Hepatocyte (in vitro differentiated cells): ENCODE results near the gene PSMA7. TPM values are rescaled to one million over a fixed set of nuclear protein-coding genes. Genes with fewer than 3 reads are reported as not detected.

Experiments used
- DNase-seq: peaks from one replicate; pipeline ENCODE4 v3.0.0-alpha.2; 2016; ENCODE audit warnings: low spot score
- H2AFZ ChIP-seq: fragments of 200-600 bp; sonication (generic); 2 replicates; pipeline ENCODE4 v1.6.0; 2016; ENCODE audit warnings: antibody characterized with exemption, mild to moderate bottlenecking
- H3K27ac ChIP-seq: fragments of 200-600 bp; sonication (generic); 2 replicates; pipeline ENCODE4 v1.5.1; 2016; ENCODE audit warnings: mild to moderate bottlenecking
- H3K27me3 ChIP-seq: fragments of 200-600 bp; sonication (generic); 2 replicates; pipeline ENCODE4 v1.6.1; 2016
- H3K36me3 ChIP-seq: fragments of 200-600 bp; sonication (generic); replicated peaks from 2 replicates; pipeline ENCODE4 v1.5.1; 2016; ENCODE audit warnings: low read depth; ENCODE audit not compliant: insufficient read depth
- H3K4me1 ChIP-seq: fragments of 200-600 bp; sonication (generic); 2 replicates; pipeline ENCODE4 v1.5.1; 2016; ENCODE audit warnings: mild to moderate bottlenecking, moderate library complexity; ENCODE audit not compliant: insufficient read depth
- H3K4me2 ChIP-seq: fragments of 200-600 bp; sonication (generic); 2 replicates; pipeline ENCODE4 v1.6.0; 2016
- H3K4me3 ChIP-seq: fragments of 200-600 bp; sonication (generic); 2 replicates; pipeline ENCODE4 v1.5.1; 2016; ENCODE audit warnings: mild to moderate bottlenecking
- H3K79me2 ChIP-seq: fragments of 200-600 bp; sonication (generic); 2 replicates; pipeline ENCODE4 v1.6.0; 2017; ENCODE audit warnings: mild to moderate bottlenecking
- H3K9me2 ChIP-seq: fragments of 200-600 bp; sonication (generic); replicated peaks from 2 replicates; pipeline ENCODE4 v1.6.0; 2017; ENCODE audit warnings: mild to moderate bottlenecking; ENCODE audit not compliant: insufficient read depth
- H3K9me3 ChIP-seq: fragments of 200-600 bp; sonication (generic); 2 replicates; pipeline ENCODE4 v1.5.1; 2016; ENCODE audit warnings: low read depth, mild to moderate bottlenecking
- H4K20me1 ChIP-seq: fragments of 200-600 bp; sonication (generic); 2 replicates; pipeline ENCODE4 v1.6.0; 2016; ENCODE audit warnings: mild to moderate bottlenecking; ENCODE audit not compliant: insufficient read depth, poor library complexity, severe bottlenecking
- EZH2 ChIP-seq: fragments of 200-600 bp; sonication (generic); IDR thresholded peaks from 2 replicates; pipeline ENCODE4 v1.6.1; 2016; ENCODE audit warnings: antibody characterized with exemption, mild to moderate bottlenecking, borderline replicate concordance
- EZH2phosphoT487 ChIP-seq: fragments of 200-600 bp; sonication (generic); IDR thresholded peaks from one replicate; pipeline ENCODE4 v1.6.1; 2018; ENCODE audit warnings: antibody characterized with exemption, mild to moderate bottlenecking, low read depth, moderate library complexity; ENCODE audit not compliant: unreplicated experiment, severe bottlenecking
- WGBS: methylation state at CpG from one replicate; pipeline ENCODE4 v1.1.6; 2016; ENCODE audit warnings: low lambda C conversion rate; ENCODE audit errors: missing lambda C conversion rate; 5-methylcytosine and 5-hydroxymethylcytosine counted together
- polyA plus RNA-seq: library from polyadenylated mRNA; unstranded; fragments of >200 nt; fragmentation: Nextera tagmentation; extraction: Ambion mirVana; gene quantifications from 2 replicates; pipeline ENCODE4 v1.2.1, GENCODE V29; 2016
- total RNA-seq: library from RNA; depleted of rRNA; stranded (reverse); fragments of >200 nt; gene quantifications from 2 replicates; pipeline ENCODE4 v1.2.3, GENCODE V29; 2014
- TF ChIP-seq, protein P1 (sequence below): fragments of 200-600 bp; sonication (generic); IDR thresholded peaks from 2 replicates; pipeline ENCODE4 v1.5.1; 2016; ENCODE audit warnings: antibody characterized with exemption, mild to moderate bottlenecking; ENCODE audit not compliant: poor library complexity

The PSMA7 gene
- total and polyA plus RNA-seq, 2 experiments from 2014 or later, result 277 to 408 TPM

DNA sequence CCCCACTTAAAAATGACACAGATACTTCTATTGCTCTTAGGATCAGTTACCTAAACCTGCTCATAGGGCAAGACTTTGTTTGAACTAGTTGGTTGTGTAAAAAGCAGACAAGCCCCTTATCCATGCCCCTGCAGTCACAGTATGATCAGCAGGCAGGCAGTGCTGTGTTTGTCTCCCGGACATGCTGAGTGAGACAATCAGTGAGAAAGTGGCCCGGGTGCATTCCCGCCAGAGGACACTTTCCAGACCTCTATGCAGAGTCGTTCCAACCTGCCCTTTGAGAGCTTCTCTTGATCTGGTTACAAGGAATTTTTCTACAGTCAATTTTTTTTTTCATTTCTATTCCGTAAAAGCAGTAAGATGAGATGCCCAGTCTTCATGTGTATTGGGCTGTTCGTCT, 14.7 kb downstream of the PSMA7 start:
- H3K27me3 ChIP-seq, result no peaks in the 10 kb centered on the region
- H3K9me3 ChIP-seq, result no peaks in the 10 kb centered on the region
- no peak for DNase-seq
- H3K9me2 ChIP-seq, result no peaks in the 10 kb centered on the region
- TF ChIP-seq EZH2phosphoT487 (no peak), EZH2 (no peak)
- TF ChIP-seq, protein P1, sequence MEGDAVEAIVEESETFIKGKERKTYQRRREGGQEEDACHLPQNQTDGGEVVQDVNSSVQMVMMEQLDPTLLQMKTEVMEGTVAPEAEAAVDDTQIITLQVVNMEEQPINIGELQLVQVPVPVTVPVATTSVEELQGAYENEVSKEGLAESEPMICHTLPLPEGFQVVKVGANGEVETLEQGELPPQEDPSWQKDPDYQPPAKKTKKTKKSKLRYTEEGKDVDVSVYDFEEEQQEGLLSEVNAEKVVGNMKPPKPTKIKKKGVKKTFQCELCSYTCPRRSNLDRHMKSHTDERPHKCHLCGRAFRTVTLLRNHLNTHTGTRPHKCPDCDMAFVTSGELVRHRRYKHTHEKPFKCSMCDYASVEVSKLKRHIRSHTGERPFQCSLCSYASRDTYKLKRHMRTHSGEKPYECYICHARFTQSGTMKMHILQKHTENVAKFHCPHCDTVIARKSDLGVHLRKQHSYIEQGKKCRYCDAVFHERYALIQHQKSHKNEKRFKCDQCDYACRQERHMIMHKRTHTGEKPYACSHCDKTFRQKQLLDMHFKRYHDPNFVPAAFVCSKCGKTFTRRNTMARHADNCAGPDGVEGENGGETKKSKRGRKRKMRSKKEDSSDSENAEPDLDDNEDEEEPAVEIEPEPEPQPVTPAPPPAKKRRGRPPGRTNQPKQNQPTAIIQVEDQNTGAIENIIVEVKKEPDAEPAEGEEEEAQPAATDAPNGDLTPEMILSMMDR, result no peak
- H3K36me3 ChIP-seq, result no peaks in the 10 kb centered on the region
- peaks cover 37% of the 10 kb centered on the region for H4K20me1 ChIP-seq
- 66% methylated on average over 6 of the region's 6 CpGs for WGBS
- no peak overlapping the region for H2AFZ ChIP-seq
- H3K4me2 ChIP-seq, result no peak overlapping the region
- peaks cover 10% of the 10 kb centered on the region for H3K4me1 ChIP-seq
- peaks cover 73% of the 10 kb centered on the region for H3K79me2 ChIP-seq
- no peak overlapping the region for H3K27ac ChIP-seq
- H3K4me3 ChIP-seq, result no peak overlapping the region

DNA sequence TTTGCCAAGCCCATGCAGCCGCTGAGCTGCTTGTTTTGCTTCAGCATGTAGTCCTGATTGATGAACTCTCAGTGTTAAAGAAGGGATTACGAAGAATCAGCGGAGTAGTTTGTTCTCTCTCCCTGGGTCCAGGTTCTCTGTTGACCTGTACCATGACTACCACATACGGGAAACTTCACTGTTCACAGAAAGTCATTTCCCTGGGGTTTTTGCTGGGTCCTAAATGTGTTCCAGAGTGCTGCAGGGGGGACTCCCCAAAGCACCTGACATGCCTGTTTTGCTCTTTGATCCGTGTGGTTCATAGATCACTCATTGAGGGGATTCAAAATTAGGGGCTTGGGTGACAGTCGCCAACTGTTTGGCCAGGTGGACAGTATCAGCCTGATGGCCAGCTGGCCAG, 15.4 kb downstream of the PSMA7 start:
- TF ChIP-seq EZH2phosphoT487, result no peak
- TF ChIP-seq EZH2, result no peak
- TF ChIP-seq, protein P1, result no peak
- Histone ChIP-seq H3K4me2 (no peak overlapping the region), H3K79me2 (peaks cover 80% of the 10 kb centered on the region), H4K20me1 (peaks cover 43% of the 10 kb centered on the region), H3K27me3 (no peaks in the 10 kb centered on the region), H3K36me3 (no peaks in the 10 kb centered on the region), H2AFZ (no peak overlapping the region), H3K4me3 (no peak overlapping the region), H3K27ac (no peak overlapping the region), H3K9me3 (no peaks in the 10 kb centered on the region), H3K4me1 (peaks cover 12% of the 10 kb centered on the region), H3K9me2 (no peaks in the 10 kb centered on the region)
- 89% methylated on average over 6 of the region's 6 CpGs for WGBS
- DNase-seq, result no peak

DNA sequence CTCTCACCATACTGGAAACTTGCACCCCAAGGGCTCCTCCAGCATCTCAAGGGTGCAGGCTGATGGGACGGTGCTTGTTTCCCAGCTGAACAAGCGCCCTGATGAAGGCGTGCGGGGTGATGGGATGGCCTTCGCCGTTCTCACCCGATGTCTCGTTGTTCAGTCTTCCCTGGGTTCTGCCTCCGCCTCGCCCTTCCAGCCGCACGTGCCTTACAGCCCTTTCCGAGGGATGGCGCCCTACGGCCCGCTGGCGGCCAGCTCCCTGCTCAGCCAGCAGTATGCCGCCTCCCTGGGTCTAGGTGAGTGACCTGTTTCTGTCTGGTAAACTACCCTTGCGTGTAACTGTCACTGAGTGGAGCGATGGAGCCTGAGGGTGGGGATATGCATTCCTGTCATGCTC, 17.1 kb downstream of the PSMA7 start:
- 96% methylated on average over 20 of the region's 20 CpGs for WGBS
- no peak overlapping the region for H3K4me3 ChIP-seq
- H3K4me2 ChIP-seq, result no peak overlapping the region
- no peak overlapping the region for H2AFZ ChIP-seq
- no peaks in the 10 kb centered on the region for H3K9me3 ChIP-seq
- H3K36me3 ChIP-seq, result no peaks in the 10 kb centered on the region
- H3K4me1 ChIP-seq, result peaks cover 12% of the 10 kb centered on the region
- TF ChIP-seq EZH2 (no peak), EZH2phosphoT487 (no peak)
- TF ChIP-seq, protein P1, result no peak
- no peak overlapping the region for H3K27ac ChIP-seq
- H3K27me3 ChIP-seq, result no peaks in the 10 kb centered on the region
- H3K9me2 ChIP-seq, result no peaks in the 10 kb centered on the region
- no peak for DNase-seq
- peaks cover 40% of the 10 kb centered on the region for H4K20me1 ChIP-seq
- H3K79me2 ChIP-seq, result peaks cover 76% of the 10 kb centered on the region

DNA sequence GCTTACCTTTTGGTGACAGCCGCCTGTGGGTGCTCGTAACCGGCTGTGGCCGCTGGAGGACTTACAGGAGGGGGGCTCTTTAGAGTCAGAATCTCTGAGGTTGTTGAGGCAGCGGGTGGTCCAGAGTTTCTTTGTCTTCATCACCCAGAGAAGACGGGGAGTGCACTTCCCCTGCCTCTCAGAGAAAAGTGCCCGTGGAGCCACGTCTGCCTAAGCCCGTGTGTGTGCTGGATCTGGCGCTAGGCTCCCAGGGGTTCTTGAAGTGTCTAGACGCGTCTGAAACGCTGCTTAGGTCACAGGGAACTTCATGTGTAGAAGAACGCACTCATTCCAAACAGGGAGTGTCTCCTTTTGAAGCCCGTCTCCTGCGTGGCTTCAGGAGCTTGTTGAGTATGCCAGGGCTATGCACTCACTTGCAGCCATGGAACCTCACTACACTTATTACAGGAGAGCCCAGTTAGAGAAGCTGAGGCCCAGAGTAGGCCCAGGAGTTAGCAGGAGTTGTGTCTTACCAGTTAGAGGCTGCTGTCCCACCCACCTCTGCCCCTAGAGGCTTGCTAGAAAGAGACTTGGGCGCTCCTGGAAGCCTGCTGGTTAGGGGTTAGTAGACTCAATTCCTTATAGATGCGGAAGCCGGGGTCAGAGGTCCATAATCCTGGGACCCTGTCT, 19.6 kb downstream of the PSMA7 start:
- peak overlapping the region; percentile 91 for H3K4me2 ChIP-seq
- H3K27ac ChIP-seq, result peak overlapping the region; percentile 95
- TF ChIP-seq EZH2phosphoT487, result no peak
- TF ChIP-seq, protein P1, result no peak
- TF ChIP-seq EZH2, result no peak
- peak; percentile 42 for DNase-seq
- H3K4me1 ChIP-seq, result peaks cover 23% of the 10 kb centered on the region
- H3K27me3 ChIP-seq, result no peaks in the 10 kb centered on the region
- peak overlapping the region; percentile 96 for H3K4me3 ChIP-seq
- H3K9me3 ChIP-seq, result no peaks in the 10 kb centered on the region
- no peaks in the 10 kb centered on the region for H3K9me2 ChIP-seq
- H2AFZ ChIP-seq, result no peak overlapping the region
- no peaks in the 10 kb centered on the region for H3K36me3 ChIP-seq
- 28% methylated on average over 19 of the region's 19 CpGs for WGBS
- peaks cover 55% of the 10 kb centered on the region for H3K79me2 ChIP-seq
- H4K20me1 ChIP-seq, result peaks cover 40% of the 10 kb centered on the region
